Kidney (tissue), 14 donors: ENCODE measurements around the gene CSAG1. TPM values are rescaled to one million over a fixed set of nuclear protein-coding genes. Genes with fewer than 3 reads are reported as not detected.
A peak's percentile ranks its signal among the peaks of the same experiment; 100 is the strongest.
"Not testable (repeated sequence)": the region's sequence is repeated elsewhere in the genome, so short reads cannot be mapped to it uniquely, and the experiment has no call there.

ENCODE experiments used
- DNase-seq, 5 donors: peaks; one replicate each; pipeline ENCODE4 v3.0.0-alpha.2; 2013 to 2020
- FAIRE-seq: peaks from 2 replicates; lab custom pipeline; 2012; peaks lifted over from hg19 to GRCh38; lab: Jason Lieb, UNC
- H3K27ac ChIP-seq, 2 donors: one replicate each; pipeline ENCODE4 v1.7.0; 2013; ENCODE audit warnings: low read depth in 2 of 2, low read length in 2 of 2, inconsistent platforms in 1 of 2
- H3K27me3 ChIP-seq: one replicate; pipeline ENCODE4 v1.7.1; 2013; ENCODE audit warnings: low read length, inconsistent platforms; ENCODE audit not compliant: control insufficient read depth, insufficient read depth
- H3K36me3 ChIP-seq, 3 donors: one replicate each; pipeline versions ENCODE4 v1.7.0 to v1.7.1; 2013; ENCODE audit warnings: low read length in 3 of 3, control low read depth in 1 of 3, inconsistent platforms in 1 of 3; ENCODE audit not compliant: insufficient read depth in 3 of 3, control insufficient read depth in 2 of 3
- H3K4me1 ChIP-seq, 3 donors: one replicate each; pipeline versions ENCODE4 v1.7.0 to v1.7.1; 2013; ENCODE audit warnings: low read length in 3 of 3, inconsistent platforms in 1 of 3, low read depth in 1 of 3; ENCODE audit not compliant: control insufficient read depth in 2 of 3, insufficient read depth in 2 of 3
- H3K4me3 ChIP-seq, 3 donors: one replicate each; pipeline versions ENCODE4 v1.7.0 to v1.8.1; 2013; ENCODE audit warnings: low read length in 3 of 3, control low read depth in 1 of 3, inconsistent platforms in 1 of 3
- H3K9ac ChIP-seq, 3 donors: one replicate each; pipeline versions ENCODE4 v1.7.0 to v1.7.1; 2013; ENCODE audit warnings: low read length in 3 of 3, control low read depth in 1 of 3, inconsistent platforms in 1 of 3
- H3K9me3 ChIP-seq, 3 donors: one replicate each; pipeline versions ENCODE4 v1.7.0 to v1.7.1; 2013; ENCODE audit warnings: low read length in 3 of 3, control low read depth in 1 of 3, inconsistent platforms in 1 of 3; ENCODE audit not compliant: control insufficient read depth in 2 of 3, insufficient read depth in 1 of 3
- intact Hi-C: fragments of 100-400 bp; cut with DNase I; formaldehyde crosslinking; loops from one replicate; pipeline ENCODE4 v1.11.1; 2022
- polyA plus RNA-seq: library from polyadenylated mRNA; stranded (reverse); fragments of 350-450 nt; fragmentation: Illumina TruSeq; extraction: RNeasy Lipid Tissue Mini Kit (QIAGEN cat#74804); gene quantifications from one replicate; pipeline ENCODE4 v1.2.3, GENCODE V29; 2014; ENCODE audit warnings: low read depth, low replicate concordance; ENCODE audit not compliant: insufficient read depth
- total RNA-seq: library from RNA; stranded (reverse); fragmentation: NEBNext Ultra II Directional; extraction: Animal tissue kit (Norgen Biotek cat#: 25700); gene quantifications from one replicate; pipeline ENCODE4 v1.2.1, GENCODE V29; 2021
- TF ChIP-seq, protein P1 (sequence below): IDR thresholded peaks from 3 replicates; pipeline ENCODE4 v1.5.1; 2012; ENCODE audit warnings: mild to moderate bottlenecking, moderate library complexity, borderline replicate concordance; ENCODE audit not compliant: insufficient read depth; ENCODE audit errors: extremely low read depth
- donor health status: control.
- donor health status: control.
- donor health status: control.
- donor health status: control.
- donor health status: control.
- donor health status: DM: yes; HTN: yes; CAD: no.
- donor health status: Normal renal cell carcinoma (clear cell type).

Gene CSAG1
- total and polyA plus RNA-seq, 2 donors from 2014 or later, result not detected

DNA sequence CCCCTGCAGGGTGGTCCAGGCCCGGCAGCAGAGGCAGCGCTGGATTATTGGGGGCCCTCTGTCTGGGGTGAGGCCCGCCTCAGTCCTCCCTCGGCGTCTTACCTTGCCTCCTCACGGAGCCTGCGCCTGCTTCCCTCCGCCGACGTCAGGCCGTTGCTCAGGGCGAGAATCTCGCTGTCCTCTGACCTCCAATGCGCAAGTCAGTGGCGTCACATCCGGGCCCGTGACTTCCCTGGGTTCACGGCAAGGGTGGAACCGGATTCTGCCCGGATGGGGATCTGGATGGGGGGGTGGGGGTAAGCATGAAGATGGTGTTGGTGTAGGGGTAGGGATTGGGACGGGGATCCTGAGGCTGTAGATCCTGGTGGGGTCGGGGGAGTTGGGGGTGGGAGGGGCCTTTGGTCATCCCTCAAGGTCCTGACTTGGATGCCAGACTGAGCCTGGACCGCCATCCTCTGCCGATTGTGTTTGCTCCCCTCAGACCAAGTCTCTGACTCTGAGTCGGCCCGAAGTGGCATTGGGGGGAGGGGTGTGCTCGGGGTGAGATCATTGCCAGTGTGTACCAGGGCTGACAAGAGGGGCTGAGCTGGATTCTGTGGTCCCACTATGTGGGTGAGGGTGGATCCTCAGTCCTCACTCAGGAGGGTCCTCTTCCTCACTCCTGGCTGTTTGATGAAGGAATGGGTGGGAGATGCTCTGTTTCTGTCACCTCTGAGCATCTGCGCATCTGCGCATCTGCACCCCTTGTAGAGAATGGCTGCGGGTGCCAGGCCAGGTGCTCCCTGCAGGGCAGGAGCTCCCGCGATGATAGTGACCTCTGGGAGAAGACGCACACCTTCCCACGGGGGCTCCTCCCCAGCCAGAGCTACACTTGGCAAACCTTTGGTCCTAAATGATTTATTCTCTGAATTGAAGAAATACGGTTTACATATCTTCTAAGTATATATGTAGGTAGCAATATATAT lies 20.4 kb upstream of the CSAG1 start, which contains the start of gene MAGEA2:
MAGEA2 (minus strand) TSS at position 157 of the 965 bp plus-strand sequence. CDS start 2,479 bp downstream, outside the sequence.
- H3K4me3 ChIP-seq, H3K4me1 ChIP-seq, H3K9me3 ChIP-seq, FAIRE-seq, H3K9ac ChIP-seq, H3K36me3 ChIP-seq, DNase-seq, H3K27me3 ChIP-seq, H3K27ac ChIP-seq, intact Hi-C loops: not testable (repeated sequence)

DNA sequence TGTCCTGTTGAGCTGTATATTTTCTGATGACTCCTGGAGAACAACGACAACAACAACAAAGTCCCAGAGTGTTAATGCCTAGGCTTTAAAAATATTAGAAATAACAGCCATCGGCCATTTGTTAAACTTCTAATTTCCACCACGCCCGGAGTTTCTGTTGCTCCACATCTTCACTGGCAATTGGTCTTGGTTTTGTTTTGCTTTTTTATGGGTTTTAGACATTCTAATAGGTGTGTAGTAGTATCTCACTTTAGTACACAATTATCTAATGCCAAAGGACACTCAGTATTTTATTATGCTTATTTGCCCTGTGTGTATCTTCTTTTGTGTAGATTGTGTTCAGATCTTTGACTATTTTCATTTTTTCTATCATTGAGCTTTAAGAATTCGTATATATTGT lies 5.0 kb upstream of the CSAG1 start:
- intact Hi-C loops, result no loop called here
- Histone ChIP-seq H3K4me3 (no peak overlapping the region), H3K9ac (no peak overlapping the region), H3K4me1 (no peaks in the 10 kb centered on the region), H3K9me3 (no peaks in the 10 kb centered on the region), H3K36me3 (no peaks in the 10 kb centered on the region), H3K27me3 (no peaks in the 10 kb centered on the region), H3K27ac (no peak overlapping the region)
- no peak for DNase-seq
- TF ChIP-seq, protein P1, sequence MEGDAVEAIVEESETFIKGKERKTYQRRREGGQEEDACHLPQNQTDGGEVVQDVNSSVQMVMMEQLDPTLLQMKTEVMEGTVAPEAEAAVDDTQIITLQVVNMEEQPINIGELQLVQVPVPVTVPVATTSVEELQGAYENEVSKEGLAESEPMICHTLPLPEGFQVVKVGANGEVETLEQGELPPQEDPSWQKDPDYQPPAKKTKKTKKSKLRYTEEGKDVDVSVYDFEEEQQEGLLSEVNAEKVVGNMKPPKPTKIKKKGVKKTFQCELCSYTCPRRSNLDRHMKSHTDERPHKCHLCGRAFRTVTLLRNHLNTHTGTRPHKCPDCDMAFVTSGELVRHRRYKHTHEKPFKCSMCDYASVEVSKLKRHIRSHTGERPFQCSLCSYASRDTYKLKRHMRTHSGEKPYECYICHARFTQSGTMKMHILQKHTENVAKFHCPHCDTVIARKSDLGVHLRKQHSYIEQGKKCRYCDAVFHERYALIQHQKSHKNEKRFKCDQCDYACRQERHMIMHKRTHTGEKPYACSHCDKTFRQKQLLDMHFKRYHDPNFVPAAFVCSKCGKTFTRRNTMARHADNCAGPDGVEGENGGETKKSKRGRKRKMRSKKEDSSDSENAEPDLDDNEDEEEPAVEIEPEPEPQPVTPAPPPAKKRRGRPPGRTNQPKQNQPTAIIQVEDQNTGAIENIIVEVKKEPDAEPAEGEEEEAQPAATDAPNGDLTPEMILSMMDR, result no peak
- no peak for FAIRE-seq

DNA sequence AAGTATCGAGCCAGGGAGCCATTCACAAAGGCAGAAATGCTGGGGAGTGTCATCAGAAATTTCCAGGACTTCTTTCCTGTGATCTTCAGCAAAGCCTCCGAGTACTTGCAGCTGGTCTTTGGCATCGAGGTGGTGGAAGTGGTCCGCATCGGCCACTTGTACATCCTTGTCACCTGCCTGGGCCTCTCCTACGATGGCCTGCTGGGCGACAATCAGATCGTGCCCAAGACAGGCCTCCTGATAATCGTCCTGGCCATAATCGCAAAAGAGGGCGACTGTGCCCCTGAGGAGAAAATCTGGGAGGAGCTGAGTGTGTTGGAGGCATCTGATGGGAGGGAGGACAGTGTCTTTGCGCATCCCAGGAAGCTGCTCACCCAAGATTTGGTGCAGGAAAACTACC lies 3.0 kb upstream of the CSAG1 start:
- H3K4me1 ChIP-seq, H3K9me3 ChIP-seq, FAIRE-seq, H3K27ac ChIP-seq, H3K9ac ChIP-seq, intact Hi-C loops, H3K27me3 ChIP-seq, H3K4me3 ChIP-seq, H3K36me3 ChIP-seq: not testable (repeated sequence)
- peak in 1 of 5 donors; percentile 23 for DNase-seq

DNA sequence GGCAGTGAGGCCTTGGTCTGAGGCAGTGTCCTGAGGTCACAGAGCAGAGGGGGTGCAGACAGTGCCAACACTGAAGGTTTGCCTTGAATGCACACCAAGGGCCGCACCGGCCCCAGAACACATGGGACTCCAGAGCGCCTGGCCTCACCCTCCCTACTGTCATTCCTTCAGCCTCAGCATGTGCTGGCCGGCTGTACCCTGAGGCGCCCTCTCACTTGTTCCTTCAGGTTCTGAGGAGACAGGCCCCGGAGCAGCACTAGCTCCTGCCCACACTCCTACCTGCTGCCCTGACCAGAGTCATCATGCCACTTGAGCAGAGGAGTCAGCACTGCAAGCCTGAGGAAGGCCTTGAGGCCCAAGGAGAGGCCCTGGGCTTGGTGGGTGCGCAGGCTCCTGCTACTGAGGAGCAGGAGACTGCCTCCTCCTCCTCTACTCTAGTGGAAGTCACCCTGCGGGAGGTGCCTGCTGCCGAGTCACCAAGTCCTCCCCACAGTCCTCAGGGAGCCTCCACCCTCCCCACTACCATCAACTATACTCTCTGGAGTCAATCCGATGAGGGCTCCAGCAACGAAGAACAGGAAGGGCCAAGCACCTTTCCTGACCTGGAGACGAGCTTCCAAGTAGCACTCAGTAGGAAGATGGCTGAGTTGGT lies 2.5 kb upstream of the CSAG1 start:
- Histone ChIP-seq H3K27me3 (no peaks in the 10 kb centered on the region), H3K36me3 (no peaks in the 10 kb centered on the region), H3K27ac (no peak overlapping the region), H3K9ac (no peak overlapping the region), H3K9me3 (no peaks in the 10 kb centered on the region), H3K4me3 (no peak overlapping the region), H3K4me1 (no peaks in the 10 kb centered on the region)
- TF ChIP-seq, protein P1, result no peak
- DNase-seq, result peak in 1 of 5 donors; percentile 40
- no peak for FAIRE-seq
- intact Hi-C loops, result no loop called here
